NCI-H2029 (cell line): ENCODE measurements around the gene KRT5.
"Not testable (repeated sequence)": the region's sequence is repeated elsewhere in the genome, so short reads cannot be mapped to it uniquely, and the experiment has no call there.

ENCODE experiments used
- DNase-seq: peaks from one replicate; lab custom pipeline; 2025; lab: John Stamatoyannopoulos, UW

The KRT5 gene

DNA sequence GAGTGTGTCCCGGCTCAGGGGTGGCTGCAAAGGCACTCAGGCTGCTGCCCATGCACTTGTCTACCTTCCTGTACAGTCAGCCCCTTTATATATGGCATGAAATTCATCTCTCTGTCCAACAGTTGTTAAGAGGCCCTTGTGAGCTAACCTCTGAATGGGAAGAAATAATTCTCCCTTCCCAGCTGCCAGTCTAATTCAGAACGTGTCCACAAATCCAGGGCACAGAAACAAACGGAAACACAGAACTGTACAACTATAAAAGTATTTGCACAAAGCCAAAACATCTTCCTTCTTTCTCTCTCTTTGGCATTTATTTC, 849 bp downstream of the KRT5 start:
- no peak for DNase-seq

DNA sequence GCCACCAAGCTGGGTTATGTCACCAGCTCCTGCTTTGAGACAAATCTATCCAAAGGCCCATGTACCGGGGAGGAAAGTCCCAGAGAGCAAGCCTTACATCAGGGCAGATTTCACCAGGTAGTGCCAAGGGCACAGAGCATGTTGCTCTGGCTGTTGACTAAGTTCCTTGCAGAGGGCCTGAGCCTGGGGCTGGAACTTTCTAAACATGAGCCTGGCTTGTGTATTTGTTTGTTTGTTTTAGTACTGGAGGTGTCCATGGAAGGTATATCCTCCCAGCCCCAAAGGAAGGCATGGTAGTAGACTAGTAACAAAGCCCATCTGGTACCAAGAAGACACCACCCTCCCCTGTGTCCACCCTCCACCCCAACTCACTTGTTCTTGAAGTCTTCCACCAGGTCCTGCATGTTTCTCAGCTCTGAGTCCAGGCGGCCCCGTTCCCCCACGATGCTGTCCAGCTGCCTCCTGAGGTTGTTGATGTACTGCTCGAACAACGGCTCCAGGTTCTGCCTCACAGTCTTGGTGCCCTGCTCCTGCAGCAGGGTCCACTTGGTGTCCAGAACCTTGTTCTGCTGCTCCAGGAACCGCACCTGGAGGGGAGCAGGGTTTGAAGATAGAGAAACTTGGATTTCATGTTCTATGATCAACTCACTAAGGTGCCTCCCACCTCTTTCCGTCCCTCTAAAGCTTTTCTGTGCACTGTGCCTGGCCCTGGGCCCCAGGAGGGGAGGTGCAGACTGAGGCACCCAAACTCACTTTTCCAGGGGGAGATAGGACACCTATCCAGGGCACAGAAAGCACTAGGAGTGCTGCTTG, 1.4 kb downstream of the KRT5 start:
- no peak for DNase-seq

DNA sequence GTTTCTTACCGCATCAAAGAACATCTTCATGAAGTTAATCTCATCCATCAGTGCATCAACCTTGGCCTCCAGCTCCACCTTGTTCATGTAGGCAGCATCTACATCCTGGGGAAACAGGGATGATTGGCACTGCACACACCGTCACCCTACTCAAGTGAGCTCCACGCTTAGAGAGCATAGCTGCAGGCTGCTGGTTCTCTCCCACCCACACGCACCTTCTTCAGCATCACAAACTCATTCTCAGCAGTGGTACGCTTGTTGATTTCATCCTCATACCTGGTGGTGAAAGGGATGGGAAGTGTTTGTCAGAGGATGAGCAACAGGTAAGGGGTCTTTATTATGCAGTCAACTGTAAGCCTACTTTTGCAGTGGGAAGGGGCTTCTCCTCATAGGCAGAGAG, 2.3 kb downstream of the KRT5 start:
- DNase-seq, result no peak

DNA sequence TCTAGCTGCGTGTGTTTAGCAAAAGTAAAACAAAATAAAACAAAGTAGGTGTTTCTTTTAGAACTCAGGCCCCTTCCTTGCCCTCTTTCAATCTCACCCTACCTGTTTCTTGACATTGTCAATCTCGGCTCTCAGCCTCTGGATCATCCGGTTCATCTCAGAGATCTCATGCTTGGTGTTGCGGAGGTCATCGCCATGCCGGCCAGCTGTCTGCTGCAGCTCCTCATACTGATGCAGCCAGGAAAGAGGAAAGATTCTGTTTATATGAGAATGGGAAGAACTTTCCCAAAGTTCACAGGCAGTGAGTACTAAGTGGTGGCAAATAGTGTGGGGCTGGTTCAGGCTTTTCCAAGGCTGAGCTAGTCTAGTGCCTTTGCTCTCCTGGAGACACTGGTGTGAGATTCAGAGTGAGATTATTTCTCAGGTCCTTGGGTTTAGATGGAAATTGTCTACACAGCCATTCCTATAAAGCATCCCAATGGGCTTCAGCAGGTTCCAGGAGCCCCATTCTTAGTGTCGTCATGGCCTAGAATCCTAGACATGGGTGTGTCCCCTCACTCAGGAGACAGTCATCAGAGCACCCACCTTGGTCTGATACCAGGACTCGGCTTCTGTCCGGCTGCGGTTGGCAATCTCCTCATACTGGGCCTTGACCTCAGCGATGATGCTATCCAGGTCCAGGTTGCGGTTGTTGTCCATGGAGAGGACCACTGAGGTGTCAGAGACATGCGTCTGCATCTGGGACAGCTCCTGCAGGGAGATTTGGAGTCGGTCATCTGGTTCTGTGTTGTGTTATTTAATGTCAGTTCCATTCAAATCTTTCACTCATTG, 3.0 kb downstream of the KRT5 start:
- DNase-seq, result no peak

DNA sequence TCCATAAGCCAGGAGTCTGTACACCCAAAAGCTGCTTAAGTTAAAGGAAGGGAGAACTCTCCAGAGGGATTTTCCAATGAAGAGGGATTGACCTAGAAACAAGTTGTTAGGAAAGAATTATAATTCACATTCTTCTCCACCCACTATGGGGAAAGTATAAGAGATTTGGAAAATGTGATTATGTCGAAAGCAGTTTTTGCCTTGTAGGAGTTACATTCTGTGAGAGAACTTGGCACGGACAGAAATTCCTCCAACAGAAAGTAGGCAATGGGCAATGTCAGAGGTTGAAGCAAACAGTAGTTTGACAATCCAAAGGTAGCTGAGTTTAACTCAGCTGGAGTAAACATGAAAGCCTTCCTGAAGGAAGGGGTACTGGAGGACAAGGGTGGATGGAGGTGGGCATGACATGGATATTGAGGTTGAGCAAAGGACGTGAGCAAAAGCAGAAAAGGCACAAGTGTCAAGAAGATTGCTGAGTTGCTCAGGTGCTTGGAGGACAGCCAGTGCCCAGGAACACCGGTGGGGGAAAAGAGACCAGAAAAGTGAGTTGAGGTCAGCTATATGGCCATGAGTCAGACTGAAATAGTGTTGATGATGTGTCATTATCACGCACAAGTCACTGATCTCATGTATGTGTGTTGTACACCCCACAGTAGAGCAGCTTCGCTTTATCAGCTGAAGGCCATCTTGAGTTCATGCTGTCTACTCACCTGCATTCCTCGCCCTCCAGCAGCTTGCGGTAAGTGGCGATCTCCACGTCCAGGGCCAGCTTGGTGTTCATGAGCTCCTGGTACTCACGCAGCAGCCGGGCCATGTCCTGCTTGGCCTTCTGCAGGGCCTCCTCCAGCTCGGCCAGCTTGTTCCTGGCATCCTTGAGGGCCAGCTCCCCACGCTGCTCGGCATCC, 4.0 kb downstream of the KRT5 start:
- DNase-seq, result no peak

DNA sequence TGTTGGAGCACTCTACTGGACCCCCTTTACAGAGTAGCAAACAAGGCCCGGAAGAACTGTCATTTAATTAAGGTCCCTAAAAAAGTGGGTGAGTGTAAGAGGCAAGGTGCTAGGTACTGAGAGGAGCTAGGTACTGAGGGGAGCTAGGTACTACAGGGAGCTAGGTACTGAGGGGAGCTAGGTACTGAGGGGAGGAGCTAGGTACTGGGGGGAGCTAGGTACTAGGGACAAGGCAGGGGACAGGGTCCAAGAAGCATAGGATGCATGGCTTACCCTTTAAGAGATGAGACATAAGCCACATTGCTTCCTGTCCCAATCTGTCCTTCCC, 4.9 kb downstream of the KRT5 start:
- no peak for DNase-seq

DNA sequence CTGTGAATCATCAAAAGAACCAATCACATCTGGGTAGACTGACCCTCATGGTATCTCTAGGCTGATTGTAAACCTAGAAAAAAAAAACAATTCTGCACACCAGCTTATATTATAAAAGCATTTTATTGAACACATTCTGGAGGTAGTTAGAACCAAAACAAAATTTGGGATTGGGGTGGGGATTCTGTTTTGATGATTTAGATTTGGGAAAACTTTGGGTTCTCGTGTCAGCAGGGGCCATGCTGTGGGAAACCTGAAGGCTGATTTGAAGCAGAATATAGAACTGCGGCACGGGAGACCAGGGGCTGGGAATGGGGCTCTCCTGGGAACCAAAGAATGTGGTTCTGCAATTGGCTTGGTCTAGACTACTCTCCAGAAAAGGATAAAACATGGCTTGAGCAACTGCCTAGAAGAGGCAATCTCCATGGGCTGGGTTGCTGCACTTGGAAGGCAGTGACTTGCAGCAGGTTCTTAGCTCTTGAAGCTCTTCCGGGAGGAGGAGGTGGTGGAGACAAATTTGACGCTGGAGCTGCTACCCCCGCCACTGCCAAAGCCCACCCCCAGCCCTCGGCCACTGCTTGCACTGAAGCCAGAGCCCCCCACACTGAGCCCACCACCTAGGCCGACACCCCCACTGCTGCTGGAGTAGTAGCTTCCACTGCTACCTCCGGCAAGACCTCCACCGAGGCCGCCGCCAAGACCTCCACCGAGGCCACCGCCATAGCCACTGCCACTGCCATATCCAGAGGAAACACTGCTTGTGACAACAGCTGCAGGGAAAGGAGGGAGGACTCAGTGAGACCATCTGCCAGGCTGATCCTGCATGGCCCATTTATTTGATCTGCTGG, 5.5 kb downstream of the KRT5 start:
- no peak for DNase-seq

DNA sequence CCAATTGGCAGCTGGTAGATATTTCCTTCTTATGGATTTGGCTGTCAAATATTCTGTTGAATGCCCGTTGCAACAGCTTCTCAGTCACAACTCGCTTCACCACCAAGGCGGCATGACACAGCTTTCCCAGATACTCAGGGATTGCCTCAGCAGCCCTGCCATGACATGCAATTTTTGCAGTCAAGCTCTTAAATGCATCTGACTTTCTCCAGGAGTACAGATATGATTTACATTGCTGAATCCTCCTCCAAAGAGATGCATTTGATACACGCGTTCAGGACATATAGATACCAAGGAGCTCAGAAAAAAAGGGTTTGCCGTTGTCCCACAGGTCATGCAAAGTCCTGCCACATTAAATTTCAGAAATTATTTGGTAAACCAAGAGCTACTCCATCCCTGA, 6.5 kb downstream of the KRT5 start:
- DNase-seq, result no peak

DNA sequence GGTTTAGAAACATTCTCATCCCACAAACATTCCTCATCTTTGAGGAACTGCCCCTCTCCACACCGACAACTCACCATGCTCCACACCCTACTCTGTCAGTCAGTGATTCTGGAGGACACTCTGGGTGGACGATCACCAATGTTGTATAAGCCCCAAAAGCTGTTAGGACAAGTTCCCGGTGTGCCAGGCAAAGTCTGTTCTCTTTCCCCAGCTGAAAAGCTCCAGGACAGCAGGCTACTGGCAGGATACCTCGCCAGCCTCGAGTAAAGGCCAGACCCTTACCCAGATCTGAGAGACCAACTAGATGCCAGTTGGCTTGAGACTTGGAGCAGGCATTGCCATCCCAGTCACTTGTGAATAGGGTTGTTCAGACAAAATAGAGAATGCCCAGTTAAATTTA, 12.0 kb downstream of the KRT5 start:
- no peak for DNase-seq

DNA sequence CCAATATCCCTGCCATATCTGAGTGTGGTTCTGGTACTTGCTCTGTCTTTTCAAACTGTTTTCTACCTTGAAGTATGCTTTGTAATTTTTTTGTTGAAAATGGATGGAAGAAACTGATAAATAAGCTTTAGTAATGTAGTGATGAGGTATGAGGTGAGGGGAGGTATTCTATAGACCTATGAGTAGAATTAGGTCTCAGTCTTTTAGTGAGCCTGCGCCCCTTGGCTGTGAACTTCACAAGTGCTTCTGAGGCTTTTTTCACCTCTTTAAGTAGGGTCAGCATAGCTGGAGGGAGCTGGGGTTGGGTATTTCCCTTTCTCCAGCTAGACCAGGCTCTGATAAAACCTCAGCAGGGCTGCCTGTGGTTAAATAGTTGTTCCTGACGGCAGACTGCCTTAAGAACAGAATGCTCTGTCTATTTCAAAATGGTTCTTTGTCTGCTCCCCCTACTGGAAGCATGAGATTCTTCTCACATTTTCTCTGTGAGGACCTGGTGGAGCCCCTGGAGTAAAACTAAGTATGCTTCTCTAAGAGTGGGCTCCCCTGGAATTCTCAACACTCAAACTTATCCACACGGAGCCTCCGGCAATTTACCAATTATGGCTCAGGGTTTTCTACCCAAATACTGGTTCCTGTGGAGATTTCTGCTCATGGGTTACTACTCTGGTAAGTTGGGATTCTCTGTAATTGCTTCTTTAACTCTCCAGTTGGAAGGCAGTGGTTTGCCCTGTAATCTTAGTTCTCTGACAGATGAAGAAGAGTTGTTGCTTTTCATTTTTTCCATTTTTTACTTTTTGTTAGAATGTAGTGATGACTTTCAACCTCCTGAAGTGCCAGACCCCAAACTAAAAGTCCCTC, 13.1 kb downstream of the KRT5 start:
- DNase-seq, result peak; percentile 27

DNA sequence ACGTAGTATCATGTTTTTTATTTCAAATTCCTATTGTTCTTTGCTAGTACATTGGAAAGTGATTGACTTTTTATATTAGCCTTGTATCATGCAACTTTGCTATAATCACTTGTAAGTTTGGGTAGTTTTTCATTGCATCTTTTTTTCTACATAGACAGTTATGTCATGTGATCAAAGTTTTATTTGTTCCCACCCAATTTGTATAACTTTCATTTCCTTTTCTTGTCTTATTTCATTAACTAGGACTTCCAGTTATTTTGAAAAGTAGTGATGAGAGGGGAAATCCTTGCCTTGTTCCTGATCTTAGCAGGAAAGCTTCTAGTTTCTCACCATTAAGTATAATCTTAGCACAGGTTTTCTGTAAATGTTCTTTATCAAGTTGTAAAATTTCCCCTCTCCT, 17.3 kb downstream of the KRT5 start:
- DNase-seq, result no peak

DNA sequence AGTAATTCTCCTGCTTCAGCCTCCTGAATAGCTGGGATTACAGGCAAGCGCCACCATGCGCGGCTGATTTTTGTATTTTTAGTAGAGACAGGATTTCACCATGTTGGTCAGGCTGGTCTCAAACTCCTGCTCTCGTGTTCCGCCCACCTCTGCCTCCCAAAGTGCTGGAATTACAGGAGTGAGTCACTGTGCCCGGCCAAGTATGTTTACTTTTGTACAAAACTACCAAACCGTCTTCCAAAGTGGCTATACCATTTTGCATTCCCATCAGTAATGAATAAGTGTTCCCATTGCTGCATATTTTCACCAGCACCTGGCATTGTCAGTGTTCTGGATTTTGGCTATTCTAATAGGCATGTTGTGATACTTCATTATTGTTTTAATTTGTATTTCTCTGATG, 18.7 kb downstream of the KRT5 start:
- DNase-seq, result no peak

DNA sequence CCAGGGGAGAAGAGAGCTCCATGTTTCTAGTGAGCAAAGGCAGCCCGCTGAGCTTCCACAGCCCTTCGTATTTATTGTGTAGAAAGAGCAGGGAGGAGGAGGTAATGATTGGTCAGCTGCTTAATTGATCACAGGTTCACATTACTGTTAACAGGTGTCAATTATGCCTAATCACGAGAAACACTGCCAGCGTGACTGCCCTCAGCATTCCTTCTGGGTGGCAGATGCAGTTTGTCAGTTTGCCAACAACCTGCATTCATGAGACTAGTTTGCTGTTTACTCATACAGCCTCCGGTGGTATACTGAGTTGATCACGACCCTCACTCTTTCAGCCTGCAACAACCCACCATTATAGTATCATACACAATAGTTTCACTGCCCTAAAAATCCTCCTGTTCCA, 19.6 kb downstream of the KRT5 start:
- not testable (repeated sequence) for DNase-seq

DNA sequence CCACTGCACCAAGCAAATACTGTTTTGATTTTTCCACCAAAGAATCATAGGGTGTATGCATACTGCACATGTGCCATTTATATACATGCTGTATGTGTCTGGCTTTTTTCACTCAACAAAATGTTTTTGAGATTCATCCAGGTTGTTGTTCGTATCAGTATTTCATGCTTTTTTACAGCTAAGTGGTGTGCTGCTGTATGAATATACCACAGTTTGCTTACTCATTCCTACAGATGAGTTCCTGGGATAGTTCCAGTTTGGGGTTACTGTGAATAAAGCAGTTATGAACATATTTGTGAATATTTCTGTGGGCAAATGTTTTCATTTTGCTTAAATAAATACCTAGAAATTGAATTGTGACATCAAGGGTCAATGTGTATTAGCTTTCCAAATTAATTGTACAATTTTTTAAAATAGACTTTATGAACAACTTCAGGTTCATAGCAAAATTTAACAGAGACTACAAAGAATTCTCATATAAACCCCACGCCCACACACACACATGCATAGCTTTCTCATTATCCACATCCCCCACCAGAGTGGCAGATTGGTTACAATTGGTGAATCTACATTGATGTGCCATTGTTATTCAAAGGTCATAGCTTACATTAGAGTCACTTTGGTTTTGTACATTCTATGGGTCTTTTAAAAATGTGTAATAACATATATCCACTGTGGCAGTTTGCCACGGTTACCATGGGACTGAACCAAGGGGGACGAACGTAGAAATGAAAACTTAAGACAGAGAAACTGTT, 20.2 kb downstream of the KRT5 start:
- DNase-seq, result no peak

DNA sequence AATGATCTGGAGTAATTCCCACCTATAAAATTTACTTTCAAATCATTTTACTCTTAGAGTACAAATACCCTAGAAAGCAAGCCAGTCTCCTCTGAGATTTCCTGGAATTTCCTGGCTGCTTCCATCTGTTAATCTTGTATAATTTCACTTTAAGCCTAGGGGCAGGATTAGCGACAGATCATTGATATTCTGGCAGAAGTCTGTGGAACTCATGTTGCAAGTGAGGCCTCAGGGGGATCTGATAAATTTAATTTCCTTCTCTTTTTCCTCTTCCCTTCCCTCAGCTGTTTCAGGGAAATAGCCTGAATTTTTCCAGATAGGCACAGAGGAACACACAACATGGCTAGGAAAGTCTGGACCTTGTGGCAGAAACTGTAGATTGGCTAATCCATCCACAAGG, 21.2 kb downstream of the KRT5 start:
- DNase-seq, result no peak

DNA sequence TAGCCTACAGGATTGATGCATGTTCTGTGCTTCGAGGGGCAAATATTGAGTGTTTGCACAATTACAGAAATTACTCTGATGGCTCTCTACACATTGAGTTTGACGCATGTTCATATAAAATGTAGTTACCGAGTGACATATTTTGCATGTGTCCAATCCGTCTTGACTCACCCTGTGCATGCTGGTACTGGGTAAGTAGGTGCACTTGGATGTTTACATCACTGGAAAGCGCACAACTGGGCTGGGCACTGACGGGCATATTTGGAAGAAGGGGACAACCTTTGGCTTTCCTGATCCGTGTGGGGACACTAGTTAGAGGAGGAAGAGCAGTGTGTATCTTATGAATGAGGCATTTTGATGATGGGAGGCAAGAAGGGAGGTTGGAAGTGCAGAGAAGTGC, 22.2 kb downstream of the KRT5 start:
- DNase-seq, result no peak

DNA sequence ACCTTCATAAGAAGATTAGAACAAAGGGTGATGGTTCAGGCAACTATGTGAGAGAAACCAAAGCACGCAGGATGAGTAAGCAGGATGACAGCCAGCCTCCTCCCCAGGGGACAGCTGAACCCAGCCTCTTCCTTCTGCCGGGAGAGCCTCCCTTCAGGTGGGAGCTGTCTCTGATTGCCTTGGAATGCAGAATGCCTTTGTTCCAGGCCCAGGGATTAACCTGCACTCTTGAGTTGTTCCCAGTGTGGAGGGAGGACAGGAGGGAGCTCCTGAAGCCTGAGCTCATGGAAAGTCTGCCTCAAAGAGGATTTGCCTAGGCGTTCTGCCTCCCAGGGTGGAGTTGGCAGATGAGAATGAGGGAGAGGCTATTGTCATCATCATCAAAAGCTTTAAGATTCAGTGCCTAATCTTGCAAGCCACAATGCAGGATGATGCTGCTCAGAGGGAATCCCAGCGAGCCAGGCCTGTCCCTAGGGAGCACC, 23.6 kb downstream of the KRT5 start:
- DNase-seq, result no peak

DNA sequence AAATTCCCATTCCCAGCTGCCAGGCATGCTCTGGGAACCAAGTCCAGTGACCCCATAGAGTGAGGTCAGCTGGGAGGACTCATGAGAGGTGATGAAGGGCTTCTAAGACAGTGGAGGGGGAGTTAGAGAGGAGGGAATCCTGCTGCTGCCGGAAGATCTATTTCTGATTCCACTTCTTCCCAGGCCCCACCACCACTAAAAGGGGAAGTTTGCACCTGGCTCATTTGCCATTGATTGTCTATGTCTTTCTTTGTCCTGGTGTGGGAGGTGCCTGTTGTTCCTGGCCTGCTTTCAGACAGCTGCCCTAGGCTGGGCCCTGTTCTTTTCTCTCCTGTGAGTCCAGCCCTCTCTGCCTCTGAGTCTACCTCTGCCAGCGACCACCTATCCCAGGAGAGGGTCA, 24.1 kb downstream of the KRT5 start:
- DNase-seq, result peak; percentile 59

DNA sequence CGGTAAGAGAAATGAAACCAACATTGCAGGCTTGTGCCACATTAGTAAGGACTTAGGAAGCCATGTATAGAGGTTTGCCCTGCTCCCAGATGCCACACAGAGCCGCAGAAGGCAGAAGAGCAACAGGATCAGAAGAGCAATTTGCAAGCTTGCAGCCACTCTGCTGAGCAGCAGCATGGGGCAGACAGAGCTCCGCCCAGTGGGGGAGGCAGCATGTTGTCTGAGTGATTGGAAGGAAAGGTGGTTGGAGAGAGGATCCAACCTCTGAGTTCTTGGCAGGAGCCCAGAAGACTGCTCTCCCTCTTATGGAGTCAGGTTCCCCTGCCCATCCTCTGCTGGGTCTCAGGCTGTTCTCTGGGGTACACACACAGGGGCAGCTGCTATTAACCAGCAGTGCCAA, 24.8 kb downstream of the KRT5 start:
- peak; percentile 88 for DNase-seq

DNA sequence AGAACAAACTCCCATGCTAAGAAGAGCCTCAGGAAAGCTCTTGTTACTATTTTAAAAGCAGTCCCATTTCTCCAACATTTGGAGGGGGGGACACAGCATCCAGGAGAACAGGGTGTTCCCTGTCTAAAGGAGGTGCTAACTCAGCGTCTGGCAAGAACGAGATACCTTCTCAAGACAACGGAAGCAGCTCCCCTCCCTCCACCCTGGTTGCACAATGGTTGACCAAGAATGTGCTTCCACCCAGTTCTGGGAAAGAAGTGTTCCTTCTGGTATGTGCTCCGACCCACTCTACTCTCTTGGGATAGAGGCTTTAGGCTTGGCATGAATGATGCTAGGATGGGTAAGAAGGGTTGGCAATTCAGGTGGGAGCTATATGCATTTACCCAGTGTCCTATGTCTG, 25.7 kb downstream of the KRT5 start:
- no peak for DNase-seq
